ENCODE measurements around the gene CXCR4. TPM values are rescaled to one million over a fixed set of nuclear protein-coding genes. Genes with fewer than 3 reads are reported as not detected.
"Not testable (repeated sequence)": the region's sequence is repeated elsewhere in the genome, so short reads cannot be mapped to it uniquely, and the experiment has no call there.

Gene CXCR4
- total RNA-seq, 1 donor from 2014 or later, result 94.2 TPM

DNA sequence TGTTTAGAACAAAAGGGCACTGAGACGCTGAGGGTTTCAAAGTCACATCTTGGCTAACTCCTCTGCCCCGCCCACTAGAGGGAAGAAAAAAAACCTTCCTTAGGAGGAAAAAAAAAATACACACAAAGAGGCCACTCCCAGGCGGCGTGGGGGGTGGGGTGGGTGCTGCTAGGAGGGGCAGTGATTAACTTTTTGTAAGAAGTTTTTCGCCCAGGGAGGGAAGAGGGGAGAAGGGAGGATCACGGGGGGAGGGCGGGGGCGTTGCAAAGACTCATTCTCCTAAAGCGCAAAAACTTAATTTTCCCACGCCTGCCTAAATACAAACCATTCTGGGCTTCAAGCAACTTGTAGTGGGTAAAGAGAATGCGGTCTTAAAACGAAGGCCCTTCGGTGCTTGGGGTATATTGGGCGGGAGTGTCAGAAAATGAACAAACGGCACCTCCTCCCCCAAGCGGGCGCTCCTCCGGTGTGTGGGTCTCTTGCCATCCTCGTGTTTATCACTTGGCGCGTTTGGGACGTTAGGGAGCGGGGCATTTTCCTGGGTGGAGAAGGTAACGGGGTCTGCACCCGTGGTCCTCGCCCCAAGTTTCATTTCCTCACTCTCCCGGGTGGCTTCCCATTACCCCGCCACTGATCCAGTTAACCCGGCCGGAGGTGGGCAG is 1.7 kb downstream of the CXCR4 start:
- intact Hi-C loops (cut with micrococcal nuclease), result loop anchor here (1.0 to 5.0 kb wide), 6 partner anchors 121 to 585 kb away; partner anchors contain the start of genes R3HDM1, UBXN4 and ZRANB3

DNA sequence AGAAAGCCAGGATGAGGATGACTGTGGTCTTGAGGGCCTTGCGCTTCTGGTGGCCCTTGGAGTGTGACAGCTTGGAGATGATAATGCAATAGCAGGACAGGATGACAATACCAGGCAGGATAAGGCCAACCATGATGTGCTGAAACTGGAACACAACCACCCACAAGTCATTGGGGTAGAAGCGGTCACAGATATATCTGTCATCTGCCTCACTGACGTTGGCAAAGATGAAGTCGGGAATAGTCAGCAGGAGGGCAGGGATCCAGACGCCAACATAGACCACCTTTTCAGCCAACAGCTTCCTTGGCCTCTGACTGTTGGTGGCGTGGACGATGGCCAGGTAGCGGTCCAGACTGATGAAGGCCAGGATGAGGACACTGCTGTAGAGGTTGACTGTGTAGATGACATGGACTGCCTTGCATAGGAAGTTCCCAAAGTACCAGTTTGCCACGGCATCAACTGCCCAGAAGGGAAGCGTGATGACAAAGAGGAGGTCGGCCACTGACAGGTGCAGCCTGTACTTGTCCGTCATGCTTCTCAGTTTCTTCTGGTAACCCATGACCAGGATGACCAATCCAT is 2.7 kb downstream of the CXCR4 start:
- intact Hi-C loops (cut with micrococcal nuclease), result loop anchor here (5.0 kb wide), 3 partner anchors 122 to 373 kb away; partner anchors contain the start of gene UBXN4

DNA sequence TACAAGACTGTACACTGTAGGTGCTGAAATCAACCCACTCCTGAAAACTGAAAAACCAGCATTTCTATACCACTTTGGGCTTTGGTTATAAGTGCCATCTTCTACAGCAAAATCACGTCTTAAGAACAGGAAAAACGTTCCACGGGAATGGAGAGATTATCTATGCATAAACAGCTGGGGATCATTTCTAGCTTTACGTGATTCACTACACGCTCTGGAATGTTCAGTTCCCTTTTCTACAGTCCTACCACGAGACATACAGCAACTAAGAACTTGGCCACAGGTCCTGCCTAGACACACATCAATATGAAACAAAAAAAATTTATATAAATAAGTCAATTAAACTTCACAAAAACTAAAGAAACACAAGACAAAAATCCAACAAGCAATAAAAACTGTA is 3.6 kb downstream of the CXCR4 start:
- intact Hi-C loops (cut with micrococcal nuclease), result no loop called here

DNA sequence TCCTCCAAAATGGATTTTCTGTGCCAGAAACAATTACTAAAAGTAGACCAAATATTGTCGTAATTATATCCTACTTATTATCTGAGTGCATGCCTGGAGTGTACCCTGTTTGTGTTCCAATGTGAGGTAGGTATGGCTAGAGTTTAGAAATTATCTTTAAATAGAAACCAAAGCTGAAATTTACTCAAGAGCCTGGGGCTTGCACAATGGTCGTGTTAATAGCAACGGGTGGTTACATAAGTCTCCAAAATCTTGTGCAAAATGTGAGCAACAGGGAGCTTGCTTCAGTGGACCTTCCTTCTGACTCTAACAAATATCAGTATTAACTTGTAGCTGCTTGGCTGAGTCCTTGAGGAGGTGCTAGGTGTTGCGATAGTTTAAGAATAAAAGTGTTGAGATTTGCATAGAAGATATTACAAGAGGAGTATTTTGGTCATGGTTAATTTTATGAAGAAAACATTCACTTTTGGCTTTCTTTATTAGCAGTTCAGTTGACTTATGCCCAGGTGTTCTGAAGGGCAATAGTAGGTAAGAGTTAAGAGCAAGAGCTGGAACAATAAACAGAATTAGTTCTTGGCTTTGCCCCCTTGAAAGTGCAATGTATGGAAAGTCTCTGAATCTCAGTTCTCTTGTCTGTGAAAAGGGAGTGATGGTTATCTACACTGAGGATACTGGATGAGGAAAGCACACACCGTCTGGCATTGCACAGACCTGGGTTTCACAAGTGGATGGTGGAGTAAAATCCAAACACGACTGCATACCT is 4.6 kb downstream of the CXCR4 start:
- intact Hi-C loops (cut with micrococcal nuclease), result no loop called here

DNA sequence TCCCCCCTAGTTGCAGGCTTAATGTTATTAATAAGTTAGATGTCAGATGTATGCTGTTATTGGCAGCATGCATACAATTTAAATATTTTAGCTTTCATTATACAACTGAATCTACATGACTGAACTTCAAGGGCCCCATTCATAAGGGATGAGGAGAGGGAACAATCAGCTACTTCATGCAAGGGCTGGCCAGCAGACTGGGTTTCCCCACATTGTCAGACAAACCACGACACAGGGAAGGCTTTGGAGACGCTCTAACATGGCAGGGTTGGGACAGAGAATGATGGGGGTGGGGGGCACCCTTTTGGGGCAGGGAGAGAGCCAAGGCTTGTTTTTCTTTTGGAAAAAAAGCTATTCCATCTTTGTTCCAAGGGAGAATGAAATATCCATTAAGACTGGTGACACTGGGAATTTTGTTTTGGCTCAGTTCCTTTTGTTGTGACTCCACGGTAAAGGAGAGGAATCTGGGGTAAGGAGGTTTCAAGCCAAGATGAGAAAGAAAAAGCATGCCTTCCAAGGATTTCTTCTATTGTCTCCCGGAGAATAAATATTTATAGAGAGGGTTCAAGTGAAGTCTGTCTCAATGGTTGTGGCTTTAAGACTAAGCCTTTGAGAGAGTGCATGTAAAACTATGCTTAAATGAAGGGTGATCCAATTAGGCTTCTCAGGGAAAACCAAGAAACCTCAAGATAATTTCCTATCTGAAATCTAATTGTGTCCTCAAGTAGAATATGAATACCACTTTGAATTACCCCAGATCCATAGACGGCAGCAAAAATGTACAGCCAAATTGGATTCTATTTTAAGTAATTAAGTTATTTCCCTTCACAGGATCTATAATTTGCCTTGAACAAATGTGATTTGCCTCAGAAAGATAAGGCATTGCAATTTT is 5.4 kb downstream of the CXCR4 start:
- intact Hi-C loops (cut with micrococcal nuclease), result no loop called here

DNA sequence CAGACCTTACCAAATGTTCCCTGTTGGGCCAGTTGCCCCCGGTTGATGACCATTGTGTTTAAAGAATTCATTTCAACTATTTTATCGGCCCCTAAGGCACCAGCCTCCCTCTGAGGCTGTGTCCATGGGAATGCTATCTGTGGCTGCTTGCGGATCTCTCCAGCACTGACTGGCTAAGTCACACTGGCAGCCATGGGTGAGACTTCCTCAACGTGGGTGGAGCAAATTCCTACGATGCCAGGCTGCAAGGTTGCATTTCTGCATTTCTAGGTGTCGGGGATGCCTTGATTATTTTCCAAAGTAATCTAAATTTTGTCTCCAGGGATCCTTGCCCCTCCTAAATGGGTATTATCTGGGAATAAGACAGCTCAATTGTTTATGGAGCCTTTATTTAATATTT is 6.2 kb downstream of the CXCR4 start:
- intact Hi-C loops (cut with micrococcal nuclease), result no loop called here

DNA sequence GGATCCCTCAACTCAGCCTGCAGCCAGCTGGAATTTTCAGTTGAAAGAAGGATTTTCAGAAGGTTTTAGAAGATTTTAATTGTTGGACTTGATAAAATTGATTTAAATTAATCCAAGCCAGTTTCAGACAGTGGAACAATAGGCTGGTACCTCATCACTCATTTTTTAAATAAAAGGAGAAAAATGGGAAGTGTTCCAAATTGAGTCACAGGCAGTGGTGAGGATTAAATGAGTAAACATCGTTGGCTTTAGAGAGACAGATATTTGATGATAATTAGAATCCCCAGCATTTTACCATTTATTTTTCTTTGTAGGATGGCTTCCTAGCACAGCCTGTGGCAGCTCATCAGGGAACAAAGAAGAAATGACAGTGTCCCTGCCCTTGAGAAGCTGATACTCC is 7.4 kb downstream of the CXCR4 start:
- intact Hi-C loops (cut with micrococcal nuclease), result no loop called here

DNA sequence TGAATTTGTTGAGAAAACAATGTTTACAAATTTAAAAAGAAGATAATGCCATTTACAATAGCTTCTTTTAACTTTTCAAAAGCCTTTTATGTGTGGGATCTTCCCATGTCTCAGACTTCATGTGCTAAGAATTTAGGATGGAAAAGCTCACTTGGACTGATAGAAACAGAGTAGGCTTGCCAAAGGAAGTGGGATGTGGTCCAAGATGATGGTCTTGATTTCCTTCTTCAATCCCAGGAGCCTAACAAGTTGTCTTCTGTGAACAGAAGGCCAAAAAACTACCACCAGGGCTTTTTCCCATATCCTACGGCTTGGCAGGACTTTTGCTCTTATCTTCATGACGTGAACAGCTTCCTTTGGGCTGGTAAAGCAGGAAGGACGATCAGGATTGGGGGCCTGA is 9.5 kb downstream of the CXCR4 start:
- intact Hi-C loops (cut with micrococcal nuclease), result no loop called here

DNA sequence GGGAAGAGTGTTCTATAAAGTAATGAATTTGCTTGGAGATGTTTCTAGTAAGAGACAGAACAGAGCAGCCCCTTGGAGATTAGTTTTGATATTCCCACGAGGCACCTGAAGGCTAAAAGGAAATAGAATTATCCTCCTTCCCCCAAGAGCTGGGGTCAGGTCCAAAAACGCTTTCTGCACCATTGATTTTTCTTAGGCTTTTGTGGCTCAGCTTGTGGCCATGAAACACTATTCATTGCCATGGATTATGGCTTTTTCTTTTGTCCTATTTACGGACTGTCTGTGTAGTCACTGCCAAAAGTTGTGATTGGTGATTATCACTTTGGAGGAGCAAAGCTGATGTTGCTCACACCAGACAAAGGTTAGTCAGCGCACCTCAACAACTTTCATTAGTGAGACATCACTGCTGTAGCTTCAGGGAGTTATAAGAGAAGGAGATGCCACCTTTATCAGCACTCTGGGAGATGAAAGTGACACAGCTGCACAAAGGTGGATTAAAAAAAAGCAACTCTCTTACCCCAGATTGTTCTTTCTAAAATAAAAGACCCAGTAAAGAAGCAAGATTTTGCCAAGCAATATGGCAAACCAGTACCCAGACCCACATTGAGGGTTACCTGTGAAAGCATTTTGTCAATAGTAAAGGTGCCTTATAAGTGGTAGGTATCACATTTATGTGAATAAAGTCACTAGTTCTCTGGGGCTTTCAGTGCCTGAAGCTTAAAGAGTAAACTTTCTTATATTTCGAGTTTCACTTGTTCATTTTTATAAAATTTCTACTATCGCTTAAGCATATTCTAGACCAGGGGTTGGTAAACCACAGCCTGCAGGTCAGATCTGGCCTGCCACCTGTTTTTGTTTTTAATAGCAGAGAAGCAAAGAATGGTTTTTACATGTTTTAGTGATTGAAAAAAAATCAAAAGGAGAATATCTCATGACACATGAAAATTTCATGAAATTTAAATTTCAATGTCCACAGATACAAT is 10.6 kb downstream of the CXCR4 start:
- intact Hi-C loops (cut with micrococcal nuclease), result no loop called here

DNA sequence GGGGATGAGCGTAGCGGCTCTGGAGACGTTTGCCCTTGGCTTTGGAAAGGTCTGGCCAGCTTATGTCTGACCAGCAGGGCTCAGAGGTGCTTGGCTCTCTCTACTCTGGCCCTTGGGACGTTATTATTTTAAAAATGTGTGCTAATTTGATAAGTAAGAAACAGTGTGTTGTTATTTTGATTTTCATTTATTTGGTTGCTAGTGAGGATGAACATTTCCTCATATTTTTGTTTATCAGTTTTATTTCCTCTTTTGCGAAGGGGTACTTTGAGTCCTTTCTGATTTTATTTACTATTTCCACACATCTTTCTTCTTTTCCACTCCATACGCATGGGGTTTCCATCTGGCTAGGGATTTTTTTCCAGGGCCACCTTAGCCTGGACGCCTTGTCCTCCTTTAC is 11.4 kb downstream of the CXCR4 start:
- intact Hi-C loops (cut with micrococcal nuclease), result no loop called here

DNA sequence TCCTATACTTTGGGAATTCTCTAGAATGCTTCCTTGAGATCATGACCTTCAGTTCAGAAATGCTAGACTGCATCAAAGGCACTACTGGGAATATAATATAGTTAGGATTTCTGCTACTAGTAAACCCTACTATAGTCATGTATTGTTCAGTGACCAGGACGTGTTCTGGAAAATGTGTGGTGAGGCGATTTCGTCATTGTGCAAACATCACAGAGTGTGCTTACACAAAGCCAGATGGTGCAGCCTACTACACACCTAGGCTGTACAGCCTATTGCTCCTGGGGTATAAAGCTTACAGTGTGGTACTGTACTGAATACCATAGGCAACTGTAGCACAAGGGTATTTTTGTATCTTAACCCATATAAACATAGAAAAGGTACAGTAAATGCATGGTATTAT is 13.0 kb downstream of the CXCR4 start:
- intact Hi-C loops (cut with micrococcal nuclease), result no loop called here

DNA sequence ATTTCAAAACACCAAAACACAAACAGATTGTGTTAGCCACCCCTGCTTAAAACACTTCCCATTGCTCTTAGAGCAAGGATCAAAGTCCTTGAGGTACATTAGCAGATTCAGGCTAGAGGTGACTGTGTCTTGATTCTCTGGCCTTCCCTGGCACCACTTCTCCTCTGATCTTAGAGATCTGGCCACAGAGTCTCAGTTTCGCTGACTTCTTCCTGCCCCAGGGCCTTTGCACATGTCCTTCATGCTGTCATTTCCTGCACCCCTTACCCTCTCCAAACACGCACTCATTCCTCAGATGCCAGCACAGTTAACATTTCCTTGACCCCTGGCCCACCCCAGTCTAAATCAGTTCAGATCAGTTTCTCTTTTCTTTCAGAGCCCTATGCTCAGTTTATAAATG is 16.9 kb downstream of the CXCR4 start:
- intact Hi-C loops (cut with micrococcal nuclease), result no loop called here

DNA sequence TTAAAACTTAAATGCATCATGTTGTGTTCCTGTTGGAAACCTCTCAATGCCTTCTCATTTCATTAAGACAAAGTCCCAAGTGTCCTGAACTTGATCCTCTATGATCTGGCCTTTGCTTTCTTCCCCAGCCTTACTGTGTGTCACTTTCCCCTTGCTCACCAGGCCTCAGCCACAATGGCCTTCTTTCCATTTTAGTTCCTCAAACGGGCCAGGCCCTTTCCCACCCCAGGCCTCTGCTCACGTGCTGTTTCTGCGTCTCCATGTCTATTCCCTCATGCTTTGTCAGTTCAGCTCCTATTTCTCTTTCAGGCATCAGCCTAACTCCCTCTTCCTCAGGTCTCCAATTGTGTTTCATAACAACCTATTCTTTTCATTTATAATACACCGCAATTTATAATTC is 19.5 kb downstream of the CXCR4 start:
- intact Hi-C loops (cut with micrococcal nuclease), result no loop called here

DNA sequence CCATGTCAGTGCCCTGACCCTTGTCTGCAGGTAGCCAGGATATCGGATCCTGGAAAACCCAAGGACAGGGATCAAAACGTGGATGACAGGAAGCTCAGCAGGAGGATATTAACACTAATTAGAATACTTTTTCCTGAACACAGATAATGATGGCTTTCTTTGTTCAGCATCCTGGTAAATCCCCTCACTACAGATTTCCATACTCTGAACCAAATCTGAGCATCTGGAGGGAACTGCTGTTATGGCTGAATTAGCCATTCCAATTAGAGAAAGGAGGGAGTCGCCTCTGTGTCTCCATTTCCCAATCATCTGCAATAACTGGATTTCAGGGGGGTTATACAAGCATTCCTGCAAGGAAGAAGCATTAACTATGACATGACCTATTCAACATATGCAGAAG is 24.4 kb downstream of the CXCR4 start:
- intact Hi-C loops (cut with micrococcal nuclease), result no loop called here

DNA sequence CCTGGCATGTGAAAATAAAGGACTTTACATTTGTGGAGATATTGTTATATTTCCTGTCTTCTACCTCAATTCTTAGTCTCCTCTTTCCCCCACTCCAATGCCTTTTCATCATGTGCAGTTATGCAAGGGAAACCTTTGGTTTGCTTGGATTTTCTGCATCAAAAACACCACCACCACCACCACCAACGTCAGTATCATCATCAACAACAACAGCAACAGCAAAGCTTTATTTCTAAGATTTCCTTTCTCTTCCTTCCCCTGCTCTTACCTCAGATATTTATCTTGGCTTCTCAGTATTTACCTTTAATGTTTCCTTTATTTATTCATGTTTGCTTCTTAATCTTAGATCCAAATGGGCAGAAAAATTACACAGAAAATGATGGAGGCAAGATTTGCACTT is 26.1 kb downstream of the CXCR4 start:
- intact Hi-C loops (cut with micrococcal nuclease), result no loop called here

DNA sequence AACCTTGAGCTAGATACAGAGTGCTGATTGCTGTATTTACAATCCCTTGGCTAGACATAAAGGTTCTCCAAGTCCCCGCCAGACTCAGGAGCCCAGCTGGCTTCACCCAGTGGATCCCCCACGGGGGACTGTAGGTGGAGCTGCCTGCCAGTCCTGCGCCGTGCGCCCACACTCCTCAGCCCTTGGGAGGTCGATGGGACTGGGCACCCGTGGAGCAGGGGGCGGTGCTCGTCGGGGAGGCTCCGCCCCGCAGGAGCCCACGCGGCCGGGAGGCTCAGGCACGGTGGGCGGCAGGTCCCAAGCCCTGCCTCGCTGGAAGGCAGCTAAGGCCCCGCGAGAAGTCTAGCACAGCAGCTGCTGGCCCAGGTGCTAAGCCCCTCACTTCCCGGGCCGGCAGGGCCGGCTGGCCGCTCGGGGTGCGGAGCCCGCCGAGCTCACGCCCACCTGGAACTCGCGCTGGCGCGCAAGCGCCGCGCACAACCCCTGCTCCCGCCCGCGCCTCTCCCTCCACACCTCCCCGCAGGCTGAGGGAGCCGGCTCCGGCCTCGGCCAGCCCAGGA is 30.0 kb downstream of the CXCR4 start:
- intact Hi-C loops (cut with micrococcal nuclease), result not testable (repeated sequence)

DNA sequence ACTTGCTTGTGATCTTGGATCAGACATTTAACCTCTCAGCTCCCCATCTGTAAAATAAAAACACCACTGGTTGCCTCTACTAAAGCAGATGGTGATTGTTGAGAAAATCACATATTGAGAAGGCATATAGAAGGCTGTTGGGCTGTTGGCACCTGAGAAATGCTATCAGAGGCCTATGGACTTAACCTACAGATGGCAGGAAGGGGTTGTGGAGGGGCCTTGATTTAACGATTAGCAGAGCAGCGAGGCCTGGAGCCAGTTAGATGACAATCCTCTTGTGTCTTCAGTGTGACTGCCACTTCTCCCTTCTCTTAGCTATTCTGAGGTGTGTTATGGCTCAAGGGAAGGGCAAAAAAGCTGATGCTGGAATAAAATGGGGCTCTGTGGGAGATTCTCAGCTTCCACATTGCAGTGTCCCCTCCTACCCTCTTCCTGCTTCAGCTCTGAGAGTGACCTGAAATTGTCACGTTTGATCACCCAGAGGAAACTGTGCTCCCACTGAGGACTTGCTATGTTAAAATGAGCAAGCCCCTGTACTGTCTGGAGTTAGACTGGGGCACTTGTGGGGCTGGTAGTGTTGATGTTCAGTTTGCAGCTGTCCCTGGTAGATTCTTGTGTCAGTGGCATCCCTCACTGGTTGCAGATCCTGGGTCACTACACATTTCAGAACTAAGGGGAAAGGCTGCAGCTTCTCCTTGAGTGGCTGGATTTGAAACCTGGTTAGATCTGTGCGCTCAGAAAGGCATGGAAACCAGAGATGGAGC is 31.5 kb downstream of the CXCR4 start:
- intact Hi-C loops (cut with micrococcal nuclease), result no loop called here

DNA sequence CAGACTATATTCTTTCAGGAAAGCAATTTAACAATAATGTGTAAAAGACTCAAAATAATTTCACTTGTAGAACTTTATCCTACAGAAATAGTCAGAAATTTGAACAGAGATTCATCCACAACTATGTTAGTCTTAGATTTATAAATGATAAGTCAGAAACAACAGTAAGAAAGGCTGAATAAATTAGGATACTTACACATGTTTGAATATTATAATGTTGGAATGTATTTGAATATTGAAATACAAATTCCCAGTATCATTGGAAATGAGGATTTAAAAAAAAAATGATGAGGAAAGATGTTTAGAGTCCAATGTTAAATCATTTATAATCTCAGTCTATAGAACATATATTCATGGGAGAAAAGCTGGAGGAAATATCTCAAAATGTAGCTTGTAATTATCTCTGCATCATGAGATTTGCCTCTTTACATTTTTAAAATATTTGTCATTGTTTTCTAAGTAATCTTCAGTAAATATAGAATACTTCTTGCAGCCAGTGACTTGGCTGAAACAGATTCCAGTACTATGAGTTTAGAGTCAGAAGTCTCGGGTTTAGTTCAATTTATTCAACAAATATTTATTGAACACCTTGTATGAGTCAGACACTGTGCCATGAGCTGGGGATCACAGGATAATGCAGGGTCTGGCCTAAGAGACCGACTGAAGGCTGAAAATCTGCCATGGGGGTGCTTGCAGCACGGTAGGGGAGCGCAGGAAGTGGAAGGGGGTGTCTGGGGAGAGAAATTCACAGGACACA is 32.3 kb downstream of the CXCR4 start:
- intact Hi-C loops (cut with micrococcal nuclease), result no loop called here

All from T-helper 2 cell treated with Interferon-gamma antibody and Interleukin-4, amounts not matched to agents 100 ng/mL and 5 ng/mL, for 36 hours (primary cell).